ENCODE measurements around the gene DCDC2.
"Not testable (repeated sequence)": the region's sequence is repeated elsewhere in the genome, so short reads cannot be mapped to it uniquely, and the experiment has no call there.

Gene DCDC2

GRCh38 chr6:24147511-24148153 is 210.2 kb downstream of the DCDC2 start:
- no peak for DNase-seq (ENCODE audit: low read depth)

- DNase-seq (ENCODE audit: low read depth), result no peak
These were observed 211.0 kb downstream of the DCDC2 start for GRCh38 chr6:24146871-24147270.

GRCh38 chr6:24145690-24146131 is 212.1 kb downstream of the DCDC2 start:
- no peak for DNase-seq (ENCODE audit: low read depth)

GRCh38 chr6:24142733-24143132 is 215.1 kb downstream of the DCDC2 start:
- DNase-seq (ENCODE audit: low read depth), result not testable (repeated sequence)

GRCh38 chr6:24140591-24140990 is 217.3 kb downstream of the DCDC2 start:
- DNase-seq (ENCODE audit: low read depth), result no peak

- no peak for DNase-seq (ENCODE audit: low read depth)
These were observed 218.2 kb downstream of the DCDC2 start for GRCh38 chr6:24139639-24140038.

GRCh38 chr6:24139080-24139479 is 218.8 kb downstream of the DCDC2 start:
- no peak for DNase-seq (ENCODE audit: low read depth)

- DNase-seq (ENCODE audit: low read depth), result no peak
These were observed 226.1 kb downstream of the DCDC2 start for GRCh38 chr6:24131751-24132150.

- DNase-seq (ENCODE audit: low read depth), result no peak
These were observed 230.5 kb downstream of the DCDC2 start for GRCh38 chr6:24127316-24127715.

- no peak for DNase-seq (ENCODE audit: low read depth)
These were observed 231.2 kb downstream of the DCDC2 start for GRCh38 chr6:24126586-24127192.

- DNase-seq (ENCODE audit: low read depth), result no peak
These were observed 231.9 kb downstream of the DCDC2 start, which contains the start of gene NRSN1 for GRCh38 chr6:24125980-24126379. NRSN1 (plus strand) TSS chr6:24126215; CDS start chr6:24134328, 8,113 bp downstream.

- DNase-seq (ENCODE audit: low read depth), result no peak
These were observed 235.7 kb downstream of the DCDC2 start for GRCh38 chr6:24122139-24122538.
